OCI-LY3 (cell line): ENCODE measurements around the gene LTN1.

Source experiments
- CTCF ChIP-seq: fragments of 200-600, 300-600 bp; sonication (generic); IDR thresholded peaks from 2 replicates; pipeline ENCODE4 v1.5.1; 2014; ENCODE audit warnings: antibody characterized with exemption, low read length, low read depth
- EZH2phosphoT487 ChIP-seq: fragments of 200-600 bp; shearing (Covaris generic); IDR thresholded peaks from 2 replicates; pipeline ENCODE4 v1.6.1; 2018; ENCODE audit warnings: antibody characterized with exemption, mixed run types, low read depth

GRCh38 chr21:28923439-28923975 is 69.2 kb downstream of the LTN1 start:
- TF ChIP-seq CTCF (no peak), EZH2phosphoT487 (no peak)
